GM18909 (cell line): ENCODE results near the gene BRMS1.
"Not testable (repeated sequence)": the region's sequence is repeated elsewhere in the genome, so short reads cannot be mapped to it uniquely, and the experiment has no call there.

Source experiments
- ATAC-seq: cut with Tn5 transposase; IDR thresholded peaks from one replicate; pipeline ENCODE4 v1.9.1; 2021; ENCODE audit warnings: mild to moderate bottlenecking; ENCODE audit not compliant: unreplicated experiment, poor library complexity

Gene BRMS1

DNA sequence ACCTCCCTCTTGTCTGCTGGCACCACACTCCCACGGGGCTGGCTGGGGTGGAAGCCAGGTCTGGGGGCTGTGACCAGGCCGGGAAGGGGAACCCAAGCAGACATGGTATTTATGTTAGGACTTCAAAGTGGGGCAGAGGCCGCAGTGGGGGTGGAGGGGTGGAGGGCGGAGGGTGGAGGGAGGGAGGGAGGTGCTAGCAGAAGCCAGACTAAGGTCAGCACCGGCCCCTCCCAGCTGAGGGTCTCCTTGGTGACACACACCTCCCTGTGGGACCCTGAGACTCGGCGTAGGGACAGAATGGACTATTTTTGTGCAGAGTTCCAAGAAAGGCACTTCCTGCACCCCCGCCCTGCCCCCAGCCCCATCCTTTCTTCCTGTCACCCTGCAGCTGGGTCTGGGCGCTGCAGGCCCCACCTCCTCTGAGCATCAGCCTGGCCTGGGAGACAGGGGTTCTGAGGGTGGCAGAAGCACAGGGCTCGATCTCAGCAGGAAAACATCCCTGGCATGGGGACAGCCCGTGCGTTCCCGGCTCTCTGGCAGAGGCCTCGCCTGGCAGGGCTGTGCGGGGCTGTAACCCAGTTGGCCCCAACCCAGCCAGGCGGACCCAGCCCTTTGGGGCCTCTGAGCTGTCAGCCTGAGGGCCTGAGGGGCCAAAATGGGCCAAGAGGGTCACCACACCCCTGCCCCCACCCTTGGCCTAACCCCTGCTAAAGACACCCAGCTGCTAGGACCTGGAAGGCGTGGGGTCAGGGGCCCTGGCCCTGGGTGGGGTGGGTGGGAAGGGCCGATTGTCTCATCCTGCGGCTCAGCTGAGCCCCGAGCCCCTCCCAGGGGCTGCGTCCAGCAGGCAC, 18.4 kb downstream of the BRMS1 start:
- ATAC-seq, result no peak

DNA sequence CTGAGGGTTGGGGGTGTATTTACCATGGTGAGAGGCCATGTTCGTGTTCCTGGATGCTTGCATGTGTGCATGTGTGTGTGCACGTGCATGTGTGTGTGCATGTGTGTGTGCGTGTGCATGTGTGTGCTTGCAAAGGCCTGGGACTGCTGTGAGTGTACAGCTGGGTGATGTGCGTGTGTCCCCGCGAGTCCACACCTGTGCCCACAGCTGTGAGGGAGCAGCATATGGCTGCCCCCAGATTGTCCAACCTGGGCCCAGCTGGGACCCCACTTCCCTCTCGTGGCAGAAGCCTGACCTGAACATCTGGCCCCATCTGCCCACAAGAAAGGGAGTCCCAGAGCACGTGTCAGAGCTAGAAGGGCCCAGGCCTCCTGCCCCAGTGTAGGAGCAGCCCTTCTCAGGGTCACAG, 19.6 kb downstream of the BRMS1 start:
- no peak for ATAC-seq

DNA sequence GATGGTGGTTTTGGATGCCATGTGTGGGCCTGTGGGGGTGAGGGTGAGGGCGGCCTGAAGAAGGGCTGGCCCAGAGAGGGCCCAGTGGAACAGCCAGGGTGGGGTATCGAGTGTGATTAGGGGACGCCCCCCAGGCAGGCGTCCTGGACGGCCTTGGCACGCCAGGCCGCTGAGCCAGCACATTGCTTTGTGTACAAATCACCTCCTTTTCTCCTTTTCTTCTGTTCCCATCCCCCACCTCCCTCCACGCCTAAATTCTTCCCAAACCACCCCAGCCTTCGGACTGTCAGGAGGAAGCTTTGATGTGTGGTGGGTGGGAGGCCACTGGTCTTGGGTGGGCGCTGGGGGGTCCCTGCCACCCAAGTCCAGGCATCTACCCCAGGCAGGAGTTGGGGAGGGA, 20.2 kb downstream of the BRMS1 start:
- no peak for ATAC-seq

DNA sequence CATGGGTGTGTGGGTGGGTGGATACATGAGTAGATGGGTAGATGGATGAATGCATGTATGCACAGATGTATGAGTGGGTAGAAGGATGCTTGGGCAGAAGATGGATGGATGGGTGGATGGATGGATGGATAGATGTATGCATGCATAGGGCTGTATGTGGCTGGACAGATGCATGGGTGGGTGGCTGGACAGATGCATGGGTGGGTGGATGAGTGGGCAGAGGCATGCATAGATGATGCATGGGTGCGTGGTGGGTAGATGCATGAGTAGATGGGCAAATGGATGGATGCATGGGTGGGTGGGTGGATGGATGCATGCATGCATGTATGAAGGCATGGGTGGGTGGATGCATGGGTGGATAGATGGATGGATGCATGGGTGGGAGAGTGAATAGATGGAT, 21.2 kb downstream of the BRMS1 start:
- ATAC-seq, result no peak

- no peak for ATAC-seq
These were observed 22.0 kb downstream of the BRMS1 start for GRCh38 chr11:66322732-66323427.

DNA sequence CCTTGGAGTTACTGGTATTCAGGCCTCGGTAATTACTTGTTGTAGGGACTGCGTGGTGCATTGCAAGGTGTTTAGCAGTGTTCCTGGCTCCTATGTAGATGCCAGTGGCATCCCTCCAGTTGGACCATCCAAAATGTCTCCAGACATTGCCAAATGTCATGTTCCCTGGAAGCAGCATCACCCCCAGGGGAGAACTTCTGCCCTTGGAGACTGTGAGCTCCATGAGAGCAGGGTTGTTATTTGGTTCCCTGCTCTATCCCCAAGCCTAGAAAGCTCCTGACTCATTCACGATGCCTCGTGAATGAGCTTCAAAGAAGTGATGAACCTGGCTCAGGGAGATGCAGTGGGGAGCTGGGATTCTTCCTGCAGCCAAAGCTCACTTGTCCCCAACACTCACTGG, 23.3 kb downstream of the BRMS1 start:
- no peak for ATAC-seq

DNA sequence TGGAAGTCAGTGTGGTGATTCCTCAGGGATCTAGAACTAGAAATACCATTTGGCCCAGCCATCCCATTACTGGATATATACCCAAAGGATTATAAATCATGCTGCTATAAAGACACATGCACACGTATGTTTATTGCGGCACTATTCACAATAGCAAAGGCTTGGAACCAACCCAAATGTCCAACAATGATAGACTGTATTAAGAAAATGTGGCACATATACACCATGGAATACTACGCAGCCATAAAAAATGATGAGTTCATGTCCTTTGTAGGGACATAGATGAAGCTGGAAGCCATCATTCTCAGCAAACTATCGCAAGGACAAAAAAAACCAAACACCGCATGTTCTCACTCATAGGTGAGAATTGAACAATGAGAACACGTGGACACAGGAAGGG, 24.2 kb downstream of the BRMS1 start:
- not testable (repeated sequence) for ATAC-seq

- not testable (repeated sequence) for ATAC-seq
These were observed 24.6 kb downstream of the BRMS1 start for GRCh38 chr11:66320289-66320688.

GRCh38 chr11:66318600-66318970, 26.3 kb downstream of the BRMS1 start:
- ATAC-seq, result no peak

GRCh38 chr11:66317723-66318599, 26.9 kb downstream of the BRMS1 start:
- ATAC-seq, result no peak

DNA sequence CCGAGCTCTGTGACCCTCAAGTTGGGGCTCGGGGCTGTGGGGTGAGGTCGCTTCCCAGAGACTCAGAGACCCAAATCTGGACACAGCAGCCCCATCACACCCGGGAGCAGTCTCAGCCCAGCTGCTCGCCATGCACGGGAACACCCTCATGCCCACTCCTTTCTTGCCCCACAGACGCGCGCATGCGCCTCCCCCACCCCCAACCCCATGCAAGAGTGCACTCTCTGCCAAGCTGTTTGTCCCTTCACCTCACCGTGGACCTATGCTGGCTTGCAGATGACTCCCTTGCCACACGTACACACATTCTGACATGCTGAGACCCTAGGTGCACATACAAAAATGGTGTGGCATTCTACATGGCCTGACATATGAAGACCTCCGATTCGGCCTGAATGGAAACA, 27.6 kb downstream of the BRMS1 start:
- ATAC-seq, result no peak

GRCh38 chr11:66316849-66317251, 28.1 kb downstream of the BRMS1 start, which contains the start of gene CD248:
TSS of gene CD248 (minus strand) at chr11:66317044. CDS start at chr11:66317027, 17 bp downstream.
- no peak for ATAC-seq

DNA sequence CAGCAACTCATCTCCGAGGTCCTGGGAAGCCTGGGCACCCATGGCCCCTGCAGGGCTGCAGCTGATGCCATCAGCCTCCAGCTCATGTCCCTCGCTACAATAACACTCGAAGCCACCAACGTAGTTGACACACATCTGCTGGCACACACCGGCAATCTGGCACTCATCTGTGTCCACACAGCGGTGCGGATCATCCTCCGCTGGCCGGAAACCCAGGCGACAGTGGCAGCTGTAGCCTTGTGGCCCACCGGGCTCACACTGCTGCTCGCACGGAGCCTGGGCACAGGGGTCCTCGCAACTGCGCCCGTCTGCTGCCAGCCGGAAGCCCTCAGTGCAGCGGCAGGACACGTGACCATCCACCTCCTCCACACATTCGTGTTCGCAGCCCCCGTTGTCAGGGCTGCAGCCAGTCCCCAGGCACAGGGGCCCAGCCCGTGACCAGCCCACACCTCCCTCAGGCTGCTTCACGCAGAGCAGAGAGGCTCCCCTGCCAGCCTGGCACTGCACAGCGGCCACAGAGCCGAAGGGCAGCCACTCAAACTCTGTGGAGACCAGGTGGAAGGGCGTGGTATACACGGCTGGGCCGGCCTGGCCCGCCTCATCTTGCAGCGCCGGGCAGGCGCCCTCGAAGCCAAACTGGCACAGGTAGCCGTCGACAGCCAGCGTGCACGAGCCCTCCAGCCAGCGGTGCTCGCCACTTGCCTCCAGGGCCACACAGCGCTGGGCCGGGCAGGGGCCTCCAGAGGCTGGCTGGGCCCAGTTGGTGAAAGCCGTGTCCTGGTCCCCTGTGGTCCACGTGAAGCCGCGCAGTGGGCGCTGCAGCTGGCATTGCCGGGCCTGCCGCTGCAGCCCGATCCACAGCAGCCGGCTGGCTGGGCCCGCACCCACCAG, 28.7 kb downstream of the BRMS1 start:
- no peak for ATAC-seq

DNA sequence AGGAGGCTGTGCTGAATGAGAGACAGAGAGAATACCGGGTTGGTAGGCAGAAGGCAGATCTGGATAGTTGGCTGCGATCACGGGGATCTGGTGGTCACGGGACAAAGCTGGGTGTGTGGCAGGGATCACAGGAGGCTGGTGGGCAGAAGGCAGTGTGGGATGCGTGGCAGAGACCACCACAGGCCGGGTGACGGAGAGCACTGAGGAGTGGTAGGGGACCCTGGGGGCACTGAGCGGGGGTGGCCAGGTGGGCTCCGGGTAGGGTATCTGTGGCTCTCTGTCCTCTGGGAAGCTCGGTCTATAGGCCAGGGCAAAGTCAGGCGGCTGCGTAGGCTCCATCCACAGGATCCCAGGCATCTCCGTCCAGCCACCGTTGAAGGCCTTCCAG, 29.4 kb downstream of the BRMS1 start:
- ATAC-seq, result no peak

DNA sequence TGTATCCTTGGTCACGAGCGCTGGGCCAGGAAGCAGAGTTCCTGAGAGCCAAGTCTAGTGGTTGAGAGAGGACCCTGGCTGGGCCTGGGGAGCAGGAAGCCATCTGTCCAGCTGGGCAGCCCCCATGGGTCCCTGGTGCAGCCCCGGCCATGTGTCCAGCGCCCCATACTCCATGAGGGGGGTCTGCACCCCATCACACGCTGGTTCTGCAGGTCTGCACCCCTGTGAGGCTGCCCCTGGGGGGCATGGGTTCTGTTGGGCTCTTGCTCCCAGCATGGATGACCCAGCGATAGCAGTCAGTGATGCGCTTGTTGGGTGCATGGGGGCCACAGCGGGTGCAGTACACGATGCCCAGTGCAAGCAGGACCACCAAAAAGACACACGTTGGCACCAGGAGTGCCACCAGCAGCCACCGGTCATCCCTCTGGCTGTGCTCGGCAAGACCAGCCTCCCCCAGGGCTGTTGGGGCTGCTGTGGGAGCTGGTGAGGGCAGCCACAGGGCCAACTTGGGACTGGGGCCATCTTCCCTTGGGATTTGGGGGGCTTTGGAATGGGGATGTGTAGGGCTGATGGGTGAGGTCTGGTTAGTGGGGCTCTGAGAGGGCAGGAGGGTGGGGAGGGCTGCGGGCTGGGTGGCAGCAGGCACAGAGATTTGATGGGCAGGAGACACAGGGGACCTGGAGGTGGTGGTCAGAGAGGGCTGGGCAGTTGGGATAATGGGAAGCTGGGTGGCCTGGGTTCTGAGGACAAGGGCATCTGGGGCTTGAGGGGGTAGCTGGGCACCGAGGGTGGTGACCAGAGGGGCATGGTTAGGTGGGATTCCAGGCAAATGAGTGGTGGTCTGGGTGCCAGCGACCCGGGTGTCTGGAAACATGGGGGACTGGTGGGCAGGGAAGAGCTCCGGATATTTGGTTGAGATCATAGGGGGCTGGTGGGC, 30.1 kb downstream of the BRMS1 start:
- no peak for ATAC-seq

- ATAC-seq, result no peak
These were observed 30.8 kb downstream of the BRMS1 start for GRCh38 chr11:66314186-66314501.

- ATAC-seq, result no peak
These were observed 31.4 kb downstream of the BRMS1 start for GRCh38 chr11:66313321-66314185.
